Amniotic stem cell (primary cell): Measurements from ENCODE around the gene MINAR1.
"Not testable (repeated sequence)": the region's sequence is repeated elsewhere in the genome, so short reads cannot be mapped to it uniquely, and the experiment has no call there.

ENCODE experiments used
- DNase-seq: peaks from one replicate; lab custom pipeline; 2025; lab: John Stamatoyannopoulos, UW

MINAR1 gene

GRCh38 chr15:79431636-79432344 lies at the start of gene MINAR1:
Gene MINAR1, plus strand, starts transcription at chr15:79432336. Its CDS starts 23,812 bp downstream, at chr15:79456148.
- DNase-seq, result no peak

GRCh38 chr15:79394231-79394630 lies 37.9 kb upstream of the MINAR1 start:
- no peak for DNase-seq

GRCh38 chr15:79396850-79397249 lies 35.3 kb upstream of the MINAR1 start:
- DNase-seq, result no peak

GRCh38 chr15:79397269-79397910 lies 34.7 kb upstream of the MINAR1 start:
- no peak for DNase-seq

- DNase-seq, result no peak
These were observed 32.5 kb upstream of the MINAR1 start for GRCh38 chr15:79399606-79400005.

GRCh38 chr15:79400650-79401049 lies 31.5 kb upstream of the MINAR1 start:
- DNase-seq, result no peak

GRCh38 chr15:79401301-79401700 lies 30.8 kb upstream of the MINAR1 start:
- no peak for DNase-seq

GRCh38 chr15:79402136-79402535 lies 30.0 kb upstream of the MINAR1 start:
- no peak for DNase-seq

GRCh38 chr15:79403501-79403900 lies 28.6 kb upstream of the MINAR1 start:
- no peak for DNase-seq

GRCh38 chr15:79406210-79406609 lies 25.9 kb upstream of the MINAR1 start:
- no peak for DNase-seq

- no peak for DNase-seq
These were observed 24.1 kb upstream of the MINAR1 start for GRCh38 chr15:79408041-79408440.

GRCh38 chr15:79410237-79410636 lies 21.9 kb upstream of the MINAR1 start:
- no peak for DNase-seq

GRCh38 chr15:79412010-79412409 lies 20.1 kb upstream of the MINAR1 start:
- no peak for DNase-seq

GRCh38 chr15:79412429-79412828 lies 19.7 kb upstream of the MINAR1 start:
- no peak for DNase-seq

GRCh38 chr15:79416876-79417275 lies 15.3 kb upstream of the MINAR1 start:
- DNase-seq, result no peak

- DNase-seq, result no peak
These were observed 13.3 kb upstream of the MINAR1 start for GRCh38 chr15:79418693-79419279.

- no peak for DNase-seq
These were observed 6.4 kb upstream of the MINAR1 start for GRCh38 chr15:79425591-79426295.

GRCh38 chr15:79426899-79427298 lies 5.2 kb upstream of the MINAR1 start:
- DNase-seq, result not testable (repeated sequence)

- no peak for DNase-seq
These were observed 4.1 kb upstream of the MINAR1 start for GRCh38 chr15:79427781-79428598.

GRCh38 chr15:79430901-79431635 lies 1.1 kb upstream of the MINAR1 start:
- no peak for DNase-seq
